VCaP (cell line): ENCODE results near the gene OSBPL3.

Source experiments
- H3K27ac ChIP-seq: fragments of 450-650 bp; 2 replicates; pipeline ENCODE4 v1.5.1; 2017
- CTCF ChIP-seq: fragments of 450-650 bp; conservative IDR thresholded peaks from 2 replicates; pipeline ENCODE4 v1.5.1; 2017; ENCODE audit warnings: mild to moderate bottlenecking, moderate library complexity

Gene OSBPL3

GRCh38 chr7:24914465-24914859 is 65.5 kb downstream of the OSBPL3 start:
- H3K27ac ChIP-seq = no peak overlapping the region
- TF ChIP-seq CTCF = no peak

- no peak overlapping the region for H3K27ac ChIP-seq
- no peak for TF ChIP-seq CTCF
Measured at GRCh38 chr7:24913801-24914464, 66.0 kb downstream of the OSBPL3 start.

GRCh38 chr7:24912874-24913514 is 67.0 kb downstream of the OSBPL3 start:
- no peak overlapping the region for H3K27ac ChIP-seq
- no peak for TF ChIP-seq CTCF

GRCh38 chr7:24912424-24912823 is 67.6 kb downstream of the OSBPL3 start:
- TF ChIP-seq CTCF = no peak

GRCh38 chr7:24911213-24911603 is 68.8 kb downstream of the OSBPL3 start:
- no peak overlapping the region for H3K27ac ChIP-seq
- TF ChIP-seq CTCF = no peak

More at GRCh38 chr7:24912424-24912823, 67.6 kb downstream of the OSBPL3 start:
- no peak overlapping the region for H3K27ac ChIP-seq

GRCh38 chr7:24910551-24911212 is 69.3 kb downstream of the OSBPL3 start:
- TF ChIP-seq CTCF = no peak
- H3K27ac ChIP-seq = no peak overlapping the region

- H3K27ac ChIP-seq = no peak overlapping the region
- no peak for TF ChIP-seq CTCF
Measured at GRCh38 chr7:24908727-24909126, 71.3 kb downstream of the OSBPL3 start.
